PC-9 (cell line): ENCODE data around the gene SEC61B.

Experiments
- CTCF ChIP-seq: fragments of 200-600 bp; sonication (generic); conservative IDR thresholded peaks from 2 replicates; pipeline ENCODE4 v1.6.1; 2017; ENCODE audit warnings: mixed run types, antibody characterized with exemption, mild to moderate bottlenecking, moderate library complexity
- EZH2 ChIP-seq: fragments of 200-600 bp; sonication (generic); IDR thresholded peaks from 2 replicates; pipeline ENCODE4 v1.8.0; 2017; ENCODE audit warnings: antibody characterized with exemption, low read depth

- TF ChIP-seq CTCF (no peak), EZH2 (no peak)
Observed at GRCh38 chr9:99253772-99254431, 31.8 kb downstream of the SEC61B start.
